ENCODE results near the gene PIR.

PIR gene

GRCh38 chrX:15349046-15349445 is 144.1 kb downstream of the PIR start:
- DNase-seq (ENCODE audit: low read depth), result no peak

GRCh38 chrX:15345976-15346375 is 147.2 kb downstream of the PIR start:
- no peak for DNase-seq (ENCODE audit: low read depth)

- DNase-seq (ENCODE audit: low read depth), result no peak
Measured at GRCh38 chrX:15344106-15344505, 149.0 kb downstream of the PIR start.

- DNase-seq (ENCODE audit: low read depth), result no peak
Measured at GRCh38 chrX:15343075-15343476, 150.1 kb downstream of the PIR start.

- DNase-seq (ENCODE audit: low read depth), result no peak
Measured at GRCh38 chrX:15340867-15341266, 152.3 kb downstream of the PIR start.

- no peak for DNase-seq (ENCODE audit: low read depth)
Measured at GRCh38 chrX:15336023-15336413, 157.1 kb downstream of the PIR start.

GRCh38 chrX:15335135-15336022 is 157.8 kb downstream of the PIR start, which contains the start of gene PIGA:
Gene PIGA, minus strand, starts transcription at chrX:15335523. Its CDS starts 3,593 bp downstream, at chrX:15331930.
- DNase-seq (ENCODE audit: low read depth), result peak; percentile 79
